ENCODE results near the gene GMNN. TPM values are rescaled to one million over a fixed set of nuclear protein-coding genes. Genes with fewer than 3 reads are reported as not detected.

GMNN gene
- total RNA-seq, 3 donors from 2014 or later: 8.5 to 42.1 (median 27.2) TPM

DNA sequence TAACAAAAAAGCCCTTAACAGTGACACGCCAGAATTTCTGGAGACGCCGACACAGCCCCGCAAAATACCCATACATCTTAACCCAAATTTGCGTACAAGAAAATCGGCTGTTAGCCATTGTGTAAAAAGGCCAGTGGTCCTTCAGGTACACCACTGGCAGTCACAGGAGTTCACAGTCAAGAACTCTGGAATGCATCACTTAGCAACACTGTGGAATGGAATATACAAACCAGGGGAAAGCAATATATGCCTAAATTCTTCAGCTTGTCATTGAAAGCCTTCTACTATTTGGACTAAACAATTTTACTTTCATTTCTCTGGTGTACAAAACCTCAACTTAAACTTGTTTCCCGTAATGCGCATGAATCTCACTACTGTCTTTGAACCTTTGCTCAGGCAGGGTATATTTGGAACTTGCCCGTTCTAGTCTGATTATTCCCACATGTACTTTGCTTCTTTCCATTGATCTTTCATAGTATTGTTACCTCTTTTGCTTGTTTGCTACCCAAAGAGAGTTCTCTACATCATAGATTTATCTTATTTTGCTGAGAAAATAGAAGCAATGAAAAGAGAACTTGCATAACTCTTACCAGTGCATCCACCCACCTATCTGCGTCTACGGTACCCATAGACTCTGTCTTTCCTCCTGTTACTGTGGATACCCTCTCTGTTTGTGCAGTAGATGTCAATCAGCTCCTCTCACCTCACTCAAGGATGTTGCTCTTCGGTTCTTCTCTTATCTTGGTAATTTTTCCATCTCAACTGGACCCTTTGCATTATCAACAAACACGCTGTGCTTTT, 24.2 kb downstream of the GMNN start, which contains the start of gene ARMH2:
TSS of gene ARMH2 (minus strand) at position 178 of the 801 bp plus-strand sequence. CDS start at position 118, 60 bp downstream.
- no peak for TF ChIP-seq POLR2A (IDR thresholded peaks at IDR 0.05)
- TF ChIP-seq, protein P1, sequence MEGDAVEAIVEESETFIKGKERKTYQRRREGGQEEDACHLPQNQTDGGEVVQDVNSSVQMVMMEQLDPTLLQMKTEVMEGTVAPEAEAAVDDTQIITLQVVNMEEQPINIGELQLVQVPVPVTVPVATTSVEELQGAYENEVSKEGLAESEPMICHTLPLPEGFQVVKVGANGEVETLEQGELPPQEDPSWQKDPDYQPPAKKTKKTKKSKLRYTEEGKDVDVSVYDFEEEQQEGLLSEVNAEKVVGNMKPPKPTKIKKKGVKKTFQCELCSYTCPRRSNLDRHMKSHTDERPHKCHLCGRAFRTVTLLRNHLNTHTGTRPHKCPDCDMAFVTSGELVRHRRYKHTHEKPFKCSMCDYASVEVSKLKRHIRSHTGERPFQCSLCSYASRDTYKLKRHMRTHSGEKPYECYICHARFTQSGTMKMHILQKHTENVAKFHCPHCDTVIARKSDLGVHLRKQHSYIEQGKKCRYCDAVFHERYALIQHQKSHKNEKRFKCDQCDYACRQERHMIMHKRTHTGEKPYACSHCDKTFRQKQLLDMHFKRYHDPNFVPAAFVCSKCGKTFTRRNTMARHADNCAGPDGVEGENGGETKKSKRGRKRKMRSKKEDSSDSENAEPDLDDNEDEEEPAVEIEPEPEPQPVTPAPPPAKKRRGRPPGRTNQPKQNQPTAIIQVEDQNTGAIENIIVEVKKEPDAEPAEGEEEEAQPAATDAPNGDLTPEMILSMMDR (IDR thresholded peaks at IDR 0.05): no peak
- intact Hi-C loops (cut with DNase I; ENCODE audit: low total_unique reads): no loop called here
- no peaks in the 10 kb centered on the region for H3K4me1 ChIP-seq
- H3K36me3 ChIP-seq: no peaks in the 10 kb centered on the region
- no peak within 1 kb of the TSS for H3K4me3 ChIP-seq
- H3K27me3 ChIP-seq: no peaks in the 10 kb centered on the region
- H3K27ac ChIP-seq: no peak within 1 kb of the TSS
- H3K9me3 ChIP-seq: no peaks in the 10 kb centered on the region
- no peak for DNase-seq (ENCODE audit: low spot score in 2 of 2)

DNA sequence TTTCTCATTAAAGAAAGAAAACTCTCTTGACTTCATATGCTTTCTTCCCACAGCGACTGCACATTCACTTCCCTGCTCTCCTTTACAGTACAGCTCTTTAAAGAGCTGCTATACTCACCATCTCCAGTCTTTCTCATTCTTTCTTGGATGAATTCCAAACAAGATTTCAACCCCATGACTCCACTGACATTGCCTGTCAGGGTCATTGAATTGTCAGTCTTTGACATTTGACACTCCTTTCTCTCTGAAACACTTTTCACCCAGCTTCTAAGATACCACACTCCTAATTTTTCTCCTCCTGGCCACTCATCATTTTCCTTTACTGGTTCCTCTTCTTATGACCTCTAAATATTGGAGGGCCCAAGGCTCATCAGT, 24.8 kb downstream of the GMNN start:
- H3K27ac ChIP-seq: no peak overlapping the region
- intact Hi-C loops (cut with DNase I; ENCODE audit: low total_unique reads): no loop called here
- no peaks in the 10 kb centered on the region for H3K36me3 ChIP-seq
- no peak for DNase-seq (ENCODE audit: low spot score in 2 of 2)
- no peaks in the 10 kb centered on the region for H3K27me3 ChIP-seq
- no peaks in the 10 kb centered on the region for H3K9me3 ChIP-seq
- TF ChIP-seq POLR2AphosphoS5 (IDR thresholded peaks at IDR 0.05) (no peak), POLR2A (IDR thresholded peaks at IDR 0.05) (no peak)
- TF ChIP-seq, protein P1 (IDR thresholded peaks at IDR 0.05): no peak
- no peaks in the 10 kb centered on the region for H3K4me1 ChIP-seq
- no peak overlapping the region for H3K4me3 ChIP-seq

DNA sequence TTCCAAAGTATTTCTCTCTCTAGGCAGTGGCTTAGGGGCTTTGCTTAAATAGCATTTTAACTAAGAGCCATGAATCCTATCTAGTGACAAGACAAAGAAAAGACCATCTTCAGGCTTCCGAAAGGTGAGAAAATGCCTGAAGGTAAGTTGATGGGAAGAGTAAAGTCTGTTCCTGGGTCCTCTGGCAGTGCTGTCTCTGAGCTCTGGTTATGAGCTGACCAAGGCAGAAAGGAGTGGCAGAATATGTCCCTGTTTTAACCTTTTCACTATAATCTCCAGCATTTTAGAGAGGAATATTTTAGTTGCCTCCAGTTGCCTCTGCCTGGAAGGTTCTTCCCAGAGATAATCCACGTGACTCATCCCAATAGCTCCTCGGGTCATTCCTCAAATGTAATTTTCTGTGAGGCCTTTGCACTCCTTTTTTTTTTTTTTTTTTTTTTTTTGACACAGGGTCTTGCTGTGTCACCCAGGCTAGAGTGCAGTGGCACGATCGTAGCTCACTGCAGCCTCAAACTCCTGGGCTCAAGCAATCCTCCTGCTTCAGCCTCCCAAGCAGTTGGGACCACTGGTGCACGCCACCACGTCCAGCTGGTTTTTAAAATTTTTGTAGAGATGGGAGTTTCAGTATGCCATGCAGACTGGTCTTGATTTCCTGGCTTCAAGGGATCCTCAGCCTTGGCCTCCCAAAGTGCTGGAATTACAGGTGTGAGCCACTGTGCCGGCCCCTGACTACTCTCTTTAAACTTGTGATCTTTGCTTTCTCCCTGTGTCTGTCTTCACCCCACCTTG, 27.7 kb downstream of the GMNN start:
- no peak for DNase-seq (ENCODE audit: low spot score in 2 of 2)
- no peak overlapping the region for H3K4me3 ChIP-seq
- H3K27me3 ChIP-seq: no peaks in the 10 kb centered on the region
- no peaks in the 10 kb centered on the region for H3K4me1 ChIP-seq
- intact Hi-C loops (cut with DNase I; ENCODE audit: low total_unique reads): no loop called here
- no peaks in the 10 kb centered on the region for H3K9me3 ChIP-seq
- TF ChIP-seq, protein P1 (IDR thresholded peaks at IDR 0.05): no peak
- no peak for TF ChIP-seq POLR2AphosphoS5 (IDR thresholded peaks at IDR 0.05)
- TF ChIP-seq POLR2A (IDR thresholded peaks at IDR 0.05): no peak
- no peaks in the 10 kb centered on the region for H3K36me3 ChIP-seq
- H3K27ac ChIP-seq: no peak overlapping the region

DNA sequence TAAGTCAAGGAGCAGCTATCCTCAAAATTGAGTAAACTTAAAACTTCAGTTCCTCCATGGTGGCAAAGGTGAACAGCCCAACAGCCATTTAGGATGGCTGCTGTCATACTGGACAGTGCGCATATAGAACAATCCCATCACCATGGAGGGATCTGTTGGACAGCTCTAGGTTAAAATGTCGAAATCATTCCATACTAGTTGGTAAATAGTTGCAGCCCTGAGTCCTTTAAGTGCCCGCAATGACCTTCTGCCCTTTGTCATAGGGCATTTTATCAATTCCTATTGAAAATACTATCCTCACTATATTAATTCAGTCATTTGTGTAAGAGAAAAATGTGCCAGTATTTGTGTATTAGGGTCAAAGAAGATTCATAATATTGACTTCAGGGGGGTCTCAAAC, 32.8 kb downstream of the GMNN start:
- H3K4me1 ChIP-seq: no peaks in the 10 kb centered on the region
- H3K27me3 ChIP-seq: no peaks in the 10 kb centered on the region
- H3K36me3 ChIP-seq: no peaks in the 10 kb centered on the region
- no peak overlapping the region for H3K4me3 ChIP-seq
- H3K27ac ChIP-seq: no peak overlapping the region
- no peaks in the 10 kb centered on the region for H3K9me3 ChIP-seq
- DNase-seq (ENCODE audit: low spot score in 2 of 2): no peak
- intact Hi-C loops (cut with DNase I; ENCODE audit: low total_unique reads): no loop called here
- TF ChIP-seq POLR2AphosphoS5 (IDR thresholded peaks at IDR 0.05) (no peak), POLR2A (IDR thresholded peaks at IDR 0.05) (no peak)
- TF ChIP-seq, protein P1 (IDR thresholded peaks at IDR 0.05): no peak

DNA sequence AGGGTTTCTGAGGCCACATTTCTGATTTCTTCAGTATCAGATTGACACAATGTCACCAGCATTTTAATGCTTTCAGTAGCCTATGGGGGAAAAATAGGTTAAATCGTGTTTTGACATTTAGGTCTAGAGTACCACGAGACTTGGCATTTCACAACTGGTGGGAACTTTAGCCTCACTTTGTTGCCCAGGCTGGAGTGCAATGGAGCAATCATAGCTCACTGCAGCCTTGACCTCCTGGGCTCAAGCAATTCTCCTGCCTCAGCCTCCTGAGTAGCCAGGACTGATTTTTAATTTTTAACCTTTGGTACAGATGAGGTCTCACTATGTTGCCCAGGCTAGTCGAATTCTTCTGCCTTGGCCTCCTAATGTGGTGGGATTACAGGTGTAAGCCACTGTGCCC, 35.0 kb downstream of the GMNN start:
- Histone ChIP-seq H3K9me3 (no peaks in the 10 kb centered on the region), H3K4me1 (no peaks in the 10 kb centered on the region), H3K27me3 (no peaks in the 10 kb centered on the region), H3K4me3 (no peak overlapping the region), H3K27ac (no peak overlapping the region), H3K36me3 (no peaks in the 10 kb centered on the region)
- TF ChIP-seq, protein P1 (IDR thresholded peaks at IDR 0.05): no peak
- TF ChIP-seq POLR2A (IDR thresholded peaks at IDR 0.05): no peak
- no peak for TF ChIP-seq POLR2AphosphoS5 (IDR thresholded peaks at IDR 0.05)
- intact Hi-C loops (cut with DNase I; ENCODE audit: low total_unique reads): no loop called here
- no peak for DNase-seq (ENCODE audit: low spot score in 2 of 2)

Measured in breast epithelium (tissue), 4 donors.